SK-N-SH treated with all-trans-retinoic acid at 6 μM for 48 hours (cell line): ENCODE data around the gene KRT9.

Experiments used
- ZFP3 ChIP-seq: fragments of 250-450 bp; sonication (Bioruptor Pico); IDR thresholded peaks from 2 replicates; pipeline ENCODE4 v1.5.0; 2020; ENCODE audit warnings: mild to moderate bottlenecking, moderate library complexity
- ZFP30 ChIP-seq: fragments of 450-650 bp; formaldehyde crosslinking; IDR thresholded peaks from 2 replicates; pipeline ENCODE4 v1.5.0; 2022; ENCODE audit warnings: mild to moderate bottlenecking, moderate library complexity

DNA sequence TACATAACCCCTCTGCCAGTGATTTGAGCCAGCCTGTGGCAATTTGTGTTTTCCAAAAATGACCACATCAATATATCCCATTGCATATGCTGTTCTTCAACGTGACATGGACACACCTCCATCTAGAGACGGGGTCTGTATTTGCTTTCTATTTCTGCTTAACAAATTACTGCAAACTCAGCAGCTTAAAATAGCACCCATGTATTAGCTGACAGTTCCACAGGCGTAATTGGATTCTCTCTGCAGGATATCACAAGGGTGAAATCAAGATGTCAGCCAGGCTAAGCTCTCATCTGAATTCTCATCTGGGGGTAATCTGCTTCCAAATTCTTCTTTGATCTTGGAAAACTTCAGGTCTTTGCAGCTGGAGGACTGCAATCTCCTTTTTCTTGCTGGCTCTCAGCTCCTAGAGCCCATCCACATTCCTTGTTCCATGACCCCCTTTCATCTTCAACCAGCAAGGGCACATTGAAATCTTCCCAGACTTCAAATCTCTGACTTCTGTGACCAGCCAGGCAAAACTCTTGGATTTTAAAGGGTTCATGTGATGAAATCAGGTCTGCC is 8.2 kb downstream of the KRT9 start:
- no peak for TF ChIP-seq ZFP30 (CRISPR knock-in tag)
- TF ChIP-seq ZFP3 (CRISPR knock-in tag) = no peak
